Mesodermal cell (in vitro differentiated cells): ENCODE measurements around the gene GRN.

Source experiments
- H3K27ac ChIP-seq: 2 replicates; pipeline ENCODE4 v1.7.0; 2013; ENCODE audit warnings: mild to moderate bottlenecking, low read depth, low read length, moderate library complexity; ENCODE audit not compliant: severe bottlenecking
- H3K36me3 ChIP-seq: 2 replicates; pipeline ENCODE4 v1.7.1; 2013; ENCODE audit warnings: mild to moderate bottlenecking, low read length, moderate library complexity; ENCODE audit not compliant: control insufficient read depth, insufficient read depth
- H3K4me1 ChIP-seq: one replicate; pipeline ENCODE4 v1.7.1; 2013; ENCODE audit warnings: mild to moderate bottlenecking, low read length; ENCODE audit not compliant: insufficient read depth, control insufficient read depth, poor library complexity, severe bottlenecking
- H3K4me3 ChIP-seq: 2 replicates; pipeline ENCODE4 v1.7.0; 2013; ENCODE audit warnings: low read length, control low read depth, mild to moderate bottlenecking; ENCODE audit not compliant: insufficient read depth, poor library complexity, severe bottlenecking; ENCODE audit errors: extremely low read depth
- H3K9me3 ChIP-seq: 2 replicates; pipeline ENCODE4 v1.7.1; 2013; ENCODE audit warnings: mild to moderate bottlenecking, low read length, moderate library complexity; ENCODE audit not compliant: control insufficient read depth
- WGBS, 2 experiments: methylation state at CpG; one replicate each; pipeline ENCODE4 v1.1.5; 2013; ENCODE audit warnings: missing lambda C conversion rate in 2 of 2; ENCODE audit not compliant: insufficient coverage in 2 of 2; 5-methylcytosine and 5-hydroxymethylcytosine counted together

GRN gene

GRCh38 chr17:44348234-44348987 is 3.3 kb downstream of the GRN start:
- Histone ChIP-seq H3K9me3 (no peaks in the 10 kb centered on the region), H3K27ac (no peak overlapping the region), H3K4me3 (no peak overlapping the region), H3K4me1 (peaks cover 7% of the 10 kb centered on the region), H3K36me3 (peaks cover 34% of the 10 kb centered on the region)
- WGBS, 2 experiments, result 89 to 94% methylated on average over 6 to 8 of the region's 9 CpGs

- 92% methylated on average over 5 to 6 of the region's 6 CpGs for WGBS, 2 experiments
- peaks cover 34% of the 10 kb centered on the region for H3K36me3 ChIP-seq
- peaks cover 7% of the 10 kb centered on the region for H3K4me1 ChIP-seq
- no peaks in the 10 kb centered on the region for H3K9me3 ChIP-seq
- no peak overlapping the region for H3K4me3 ChIP-seq
- H3K27ac ChIP-seq, result no peak overlapping the region
These were observed 3.9 kb downstream of the GRN start for GRCh38 chr17:44348988-44349364.

GRCh38 chr17:44349553-44350070 is 4.5 kb downstream of the GRN start:
- WGBS, 2 experiments, result 94 to 96% methylated on average over 10 to 12 of the region's 12 CpGs
- H3K4me1 ChIP-seq, result peaks cover 7% of the 10 kb centered on the region
- H3K9me3 ChIP-seq, result no peaks in the 10 kb centered on the region
- H3K4me3 ChIP-seq, result no peak overlapping the region
- H3K36me3 ChIP-seq, result peaks cover 34% of the 10 kb centered on the region
- H3K27ac ChIP-seq, result no peak overlapping the region

GRCh38 chr17:44350733-44351226 is 5.7 kb downstream of the GRN start:
- WGBS, 2 experiments, result 65 to 70% methylated on average over 5 to 6 of the region's 6 CpGs
- H3K36me3 ChIP-seq, result peaks cover 41% of the 10 kb centered on the region
- no peak overlapping the region for H3K4me3 ChIP-seq
- no peaks in the 10 kb centered on the region for H3K9me3 ChIP-seq
- no peak overlapping the region for H3K27ac ChIP-seq
- H3K4me1 ChIP-seq, result peaks cover 7% of the 10 kb centered on the region

GRCh38 chr17:44351464-44351863 is 6.4 kb downstream of the GRN start:
- Histone ChIP-seq H3K27ac (no peak overlapping the region), H3K4me3 (no peak overlapping the region), H3K36me3 (peaks cover 46% of the 10 kb centered on the region), H3K9me3 (no peaks in the 10 kb centered on the region), H3K4me1 (no peaks in the 10 kb centered on the region)
- 88 to 91% methylated on average over 6 to 8 of the region's 8 CpGs for WGBS, 2 experiments

GRCh38 chr17:44351961-44352827 is 7.1 kb downstream of the GRN start:
- Histone ChIP-seq H3K27ac (no peak overlapping the region), H3K4me1 (no peaks in the 10 kb centered on the region), H3K4me3 (no peak overlapping the region), H3K36me3 (peaks cover 46% of the 10 kb centered on the region), H3K9me3 (no peaks in the 10 kb centered on the region)
- 96 to 97% methylated on average over 33 to 36 of the region's 36 CpGs for WGBS, 2 experiments

GRCh38 chr17:44352828-44353671 is 7.9 kb downstream of the GRN start:
- Histone ChIP-seq H3K4me1 (no peaks in the 10 kb centered on the region), H3K9me3 (no peaks in the 10 kb centered on the region), H3K36me3 (peaks cover 49% of the 10 kb centered on the region), H3K4me3 (peak overlapping the region; percentile 22), H3K27ac (no peak overlapping the region)
- WGBS, 2 experiments, result 42 to 66% methylated on average over 9 to 19 of the region's 22 CpGs

GRCh38 chr17:44353672-44354331 is 8.7 kb downstream of the GRN start:
- Histone ChIP-seq H3K4me3 (peak overlapping the region; percentile 22), H3K36me3 (peaks cover 50% of the 10 kb centered on the region), H3K4me1 (no peaks in the 10 kb centered on the region), H3K9me3 (no peaks in the 10 kb centered on the region), H3K27ac (no peak overlapping the region)
- 15 to 22% methylated on average over 59 to 88 of the region's 98 CpGs for WGBS, 2 experiments

GRCh38 chr17:44354582-44355561 is 9.8 kb downstream of the GRN start:
- Histone ChIP-seq H3K36me3 (peaks cover 49% of the 10 kb centered on the region), H3K9me3 (no peaks in the 10 kb centered on the region), H3K4me1 (no peaks in the 10 kb centered on the region), H3K27ac (no peak overlapping the region), H3K4me3 (no peak overlapping the region)
- WGBS, 2 experiments, result 38 to 42% methylated on average over 66 to 74 of the region's 77 CpGs
